Hematopoietic multipotent progenitor cell (in vitro differentiated cells): Measurements from ENCODE around the gene CCT7. TPM values are rescaled to one million over a fixed set of nuclear protein-coding genes. Genes with fewer than 3 reads are reported as not detected.
"Not testable (repeated sequence)": the region's sequence is repeated elsewhere in the genome, so short reads cannot be mapped to it uniquely, and the experiment has no call there.

Experiments used
- DNase-seq, 3 donors: peaks; one replicate each; pipeline ENCODE4 v3.0.0-alpha.2; 2011 to 2015; ENCODE audit warnings: low read depth in 2 of 3, low spot score in 2 of 3
- total RNA-seq: library from RNA; depleted of rRNA; stranded (reverse); fragments of >200 nt; gene quantifications from one replicate; pipeline ENCODE4 v1.2.3, GENCODE V29; 2012

The CCT7 gene
- total RNA-seq, result 211 TPM

DNA sequence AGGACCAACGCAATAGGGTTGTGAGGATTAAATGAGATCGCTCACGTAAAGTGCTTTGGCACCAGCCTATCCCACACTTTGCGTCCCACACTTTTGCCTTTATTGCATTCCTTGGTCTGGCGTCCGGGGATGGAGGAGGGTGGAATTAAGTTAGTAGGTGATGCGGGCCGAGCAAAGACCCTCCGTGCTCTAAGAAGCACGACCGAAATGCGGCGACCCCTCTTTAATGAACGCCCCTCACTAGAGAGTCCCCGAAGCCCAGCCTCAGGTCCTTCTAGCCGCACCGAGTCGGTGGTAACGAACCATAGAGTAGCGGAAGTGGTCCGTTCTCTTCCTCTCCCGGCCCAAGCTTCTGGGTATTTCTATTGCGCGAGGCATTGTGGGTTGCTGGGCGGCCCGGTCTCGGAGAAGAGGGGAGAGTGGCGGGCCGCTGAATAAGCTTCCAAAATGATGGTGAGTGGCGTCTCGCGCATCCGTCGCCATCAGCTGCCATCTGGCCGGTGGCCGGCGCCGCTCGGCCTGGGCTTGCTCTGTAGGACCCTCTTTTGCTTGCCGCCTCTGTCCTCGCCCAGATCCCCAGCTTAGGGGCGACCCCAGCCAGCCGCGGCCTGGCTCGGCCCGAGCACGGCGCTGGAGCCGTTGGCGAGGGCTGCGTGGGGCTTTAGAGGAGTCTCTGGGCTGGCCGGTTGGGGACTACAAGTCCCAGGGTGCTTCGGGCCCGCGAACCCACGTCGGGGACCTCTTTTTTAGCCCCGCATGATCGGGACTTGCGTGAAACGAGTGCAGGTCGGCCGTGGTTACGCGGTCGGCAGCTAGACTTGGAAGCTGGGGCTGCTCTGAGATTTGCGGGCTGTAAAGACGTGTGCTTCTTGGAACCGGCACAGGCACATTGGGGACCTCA lies at the start of gene CCT7:
CCT7 (plus strand) TSS at position 377 of the 901 bp plus-strand sequence; CDS start at position 448, 71 bp downstream.
- peak; percentile 74 to 96 (median 90) for DNase-seq

DNA sequence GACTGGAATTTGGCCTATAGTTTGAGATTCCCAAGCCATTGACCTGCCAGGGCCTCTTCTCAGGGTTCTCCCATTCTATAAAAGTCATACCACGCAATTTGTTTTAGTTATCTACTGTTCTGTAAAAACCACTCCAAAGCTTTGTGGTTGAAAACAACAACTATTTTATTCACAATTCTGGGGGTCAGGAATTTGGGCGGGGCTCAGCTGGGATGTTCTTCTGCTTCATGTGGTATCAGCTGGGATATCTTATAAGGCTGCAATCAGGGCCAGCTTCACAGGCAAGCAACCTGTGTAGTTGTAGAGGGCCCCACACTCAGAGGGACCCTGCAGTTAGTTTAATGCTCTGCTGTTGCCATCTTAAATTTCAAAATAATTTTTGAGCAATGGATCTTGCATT lies 48.1 kb upstream of the CCT7 start:
- DNase-seq, result no peak

DNA sequence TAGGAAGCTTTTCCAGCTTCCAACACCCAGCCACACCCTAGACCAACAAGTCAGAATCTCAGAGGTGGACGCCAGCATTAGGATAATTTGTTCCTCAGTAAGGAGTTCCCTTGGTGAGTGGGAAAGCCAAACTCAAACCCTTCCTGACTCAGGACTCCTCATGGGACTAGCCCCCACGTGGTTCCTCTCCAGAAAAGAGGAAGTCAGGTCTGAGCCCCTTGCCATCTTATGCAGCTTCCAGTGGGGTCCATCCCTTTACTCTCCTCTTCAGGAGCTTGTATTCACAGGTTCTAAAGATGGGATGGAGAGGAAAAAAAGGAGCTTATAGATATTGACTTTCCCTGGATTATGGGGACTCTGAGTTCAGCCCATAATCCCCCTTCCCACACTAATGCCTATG lies 46.6 kb upstream of the CCT7 start:
- DNase-seq, result no peak

DNA sequence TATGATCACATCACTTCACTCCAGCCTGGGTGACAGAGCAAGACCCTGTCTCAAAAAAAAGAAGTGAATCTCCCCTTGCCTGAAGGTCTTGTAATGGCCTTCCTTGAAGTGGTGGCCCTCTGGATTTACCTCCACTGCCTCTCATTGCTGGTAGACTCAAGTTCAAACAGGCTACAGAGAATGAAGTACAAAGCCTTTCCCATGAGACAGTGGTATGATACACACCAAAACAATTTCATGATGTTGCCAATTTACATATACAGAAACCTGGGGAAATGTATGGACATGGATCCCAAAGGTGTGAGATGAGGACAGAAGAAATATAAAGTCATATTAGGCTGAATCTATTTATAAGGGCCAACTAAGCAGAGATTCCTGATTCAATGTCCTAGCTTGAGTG lies 36.5 kb upstream of the CCT7 start:
- no peak for DNase-seq

DNA sequence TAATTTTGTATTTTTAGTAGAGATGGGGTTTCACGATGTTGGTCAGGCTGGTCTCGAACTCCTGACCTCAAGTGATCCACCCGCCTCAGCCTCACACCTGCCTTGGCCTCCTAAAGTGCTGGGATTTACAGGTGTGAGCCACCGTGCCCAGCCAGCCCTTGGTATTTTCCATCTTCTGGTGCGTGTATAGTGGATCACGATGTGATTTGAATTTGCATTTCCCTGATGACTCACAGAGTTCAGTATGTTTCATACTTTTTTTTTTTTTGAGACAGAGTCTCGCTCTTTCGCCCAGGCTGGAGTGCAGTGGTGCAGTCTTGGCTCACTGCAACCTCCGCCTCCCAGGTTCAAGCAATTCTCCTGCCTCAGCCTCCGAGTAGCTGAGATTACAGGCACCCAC lies 33.8 kb upstream of the CCT7 start:
- DNase-seq, result not testable (repeated sequence)

DNA sequence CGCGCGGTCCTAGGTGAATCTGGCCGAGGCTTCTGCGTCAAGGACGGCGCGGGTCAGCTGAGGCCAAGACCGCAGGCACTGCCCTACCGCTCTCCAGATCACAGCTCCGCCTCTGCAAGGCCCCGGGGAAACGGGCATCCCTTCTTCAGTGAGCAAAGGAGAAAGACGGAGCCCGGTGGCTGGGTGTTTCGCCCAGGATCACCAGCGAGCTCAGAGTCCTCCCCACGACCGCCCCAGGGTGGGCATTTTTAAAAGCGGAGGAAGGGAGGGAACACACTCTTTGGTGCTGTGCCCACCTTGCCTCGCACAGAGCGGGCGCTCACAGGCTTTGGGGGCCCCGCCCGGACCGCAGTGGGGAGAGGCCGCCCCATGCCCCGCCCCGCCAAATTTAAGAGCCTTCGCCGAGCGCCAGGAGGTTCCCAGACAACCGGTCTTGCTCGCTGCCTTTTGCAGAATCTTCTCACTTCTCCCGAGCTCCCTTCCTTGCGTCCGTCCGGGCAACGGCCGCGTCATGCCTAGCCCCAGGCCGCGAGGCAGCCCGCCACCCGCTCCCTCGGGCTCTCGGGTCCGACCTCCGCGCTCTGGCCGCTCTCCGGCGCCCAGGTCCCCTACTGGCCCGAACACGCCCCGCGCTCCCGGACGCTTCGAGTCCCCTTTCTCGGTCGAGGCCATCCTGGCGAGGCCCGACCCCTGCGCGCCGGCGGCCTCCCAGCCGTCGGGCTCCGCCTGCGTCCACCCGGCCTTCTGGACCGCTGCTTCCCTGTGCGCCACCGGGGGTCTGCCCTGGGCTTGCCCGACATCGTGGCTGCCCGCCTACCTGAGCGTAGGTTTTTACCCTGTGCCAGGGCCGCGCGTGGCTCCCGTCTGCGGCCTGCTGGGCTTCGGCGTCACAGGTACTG lies 31.7 kb upstream of the CCT7 start, which contains the start of gene NOTO:
NOTO (plus strand) TSS at position 419 of the 899 bp plus-strand sequence; CDS start at position 512, 93 bp downstream.
- DNase-seq, result no peak

DNA sequence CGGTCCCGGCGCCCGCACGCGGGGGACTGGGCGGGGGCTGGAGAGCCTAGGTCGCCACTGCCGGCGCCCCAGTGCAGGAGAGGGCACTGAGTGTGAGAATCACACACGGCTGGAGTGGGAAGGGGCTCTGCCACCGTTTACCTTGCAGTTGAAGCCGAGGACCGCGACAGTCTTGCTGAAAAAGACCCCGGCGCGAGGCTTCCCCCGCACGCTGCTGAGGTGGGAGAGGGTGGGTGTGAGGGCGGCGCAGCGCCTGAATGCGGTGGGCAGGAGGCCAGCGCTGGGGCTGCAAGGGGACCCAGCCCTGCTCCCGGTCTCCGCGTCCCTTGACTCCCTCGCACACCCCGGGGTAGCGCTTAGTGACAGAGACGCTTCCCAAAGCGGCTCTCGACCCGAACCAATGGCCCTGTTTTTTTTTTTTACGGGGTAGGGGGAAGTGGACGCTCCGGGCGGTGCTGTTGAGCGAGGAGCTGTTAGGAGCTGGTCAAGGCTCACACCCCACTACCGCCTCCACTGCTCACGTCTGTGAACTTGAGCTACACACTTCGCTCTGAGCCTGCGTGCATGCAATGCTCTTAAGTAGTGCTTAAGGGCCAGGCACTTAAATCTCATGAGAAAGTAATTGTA lies 30.9 kb upstream of the CCT7 start:
- no peak for DNase-seq

DNA sequence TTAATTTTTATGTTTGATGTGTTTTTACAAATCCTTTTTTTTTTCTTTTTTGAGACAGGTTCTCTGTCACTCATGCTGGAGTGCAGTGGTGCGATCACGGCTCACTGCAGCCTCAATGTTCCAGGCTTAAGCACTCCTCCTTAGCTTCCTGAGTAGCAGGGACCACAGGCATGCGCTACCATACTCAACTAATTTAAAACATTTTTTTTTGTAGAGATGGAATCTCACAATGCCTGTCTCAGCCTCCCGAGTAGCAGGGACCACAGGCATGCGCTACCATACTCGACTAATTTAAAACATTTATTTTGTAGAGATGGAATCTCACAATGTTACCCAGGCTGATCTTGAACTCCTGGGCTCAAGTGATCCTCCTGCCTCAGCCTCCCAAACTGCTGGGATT lies 28.5 kb upstream of the CCT7 start:
- no peak for DNase-seq

DNA sequence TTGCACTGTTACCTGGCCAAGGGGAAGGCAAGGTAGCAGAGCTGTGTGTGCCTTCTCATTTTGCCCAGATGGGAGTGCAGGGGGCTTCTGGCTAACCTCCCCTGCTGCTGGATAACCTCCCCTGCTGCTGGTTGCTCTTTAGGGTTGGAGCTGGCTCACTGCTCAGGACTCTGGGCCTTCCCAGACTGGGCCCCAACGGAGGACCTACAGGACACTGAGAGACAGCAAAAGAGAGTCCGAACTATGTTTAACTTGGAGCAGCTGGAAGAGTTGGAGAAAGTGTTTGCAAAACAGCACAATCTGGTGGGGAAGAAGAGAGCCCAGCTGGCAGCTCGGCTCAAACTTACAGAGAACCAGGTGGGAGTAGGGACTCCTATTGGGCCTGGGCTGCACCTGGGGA lies 25.9 kb upstream of the CCT7 start:
- no peak for DNase-seq

DNA sequence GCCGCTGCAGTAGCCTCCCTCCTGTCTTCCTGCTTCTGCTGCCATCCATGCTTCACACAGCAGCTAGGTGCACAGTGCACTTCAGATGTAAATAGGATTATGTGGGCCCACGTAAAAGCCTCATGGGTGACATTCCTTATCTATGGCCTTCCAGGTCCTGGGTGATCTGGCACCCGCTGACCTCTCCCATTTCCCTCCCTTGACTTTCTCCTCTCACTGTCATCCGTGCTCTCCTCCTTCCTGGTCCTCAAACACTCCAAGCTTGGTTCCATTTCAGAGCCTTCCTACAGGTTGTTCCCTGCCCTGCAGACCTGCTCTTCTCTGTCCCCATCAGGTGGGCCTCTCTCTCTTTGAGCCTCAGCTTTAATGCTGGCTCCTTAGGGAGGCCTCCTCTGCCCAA lies 24.1 kb upstream of the CCT7 start:
- no peak for DNase-seq

DNA sequence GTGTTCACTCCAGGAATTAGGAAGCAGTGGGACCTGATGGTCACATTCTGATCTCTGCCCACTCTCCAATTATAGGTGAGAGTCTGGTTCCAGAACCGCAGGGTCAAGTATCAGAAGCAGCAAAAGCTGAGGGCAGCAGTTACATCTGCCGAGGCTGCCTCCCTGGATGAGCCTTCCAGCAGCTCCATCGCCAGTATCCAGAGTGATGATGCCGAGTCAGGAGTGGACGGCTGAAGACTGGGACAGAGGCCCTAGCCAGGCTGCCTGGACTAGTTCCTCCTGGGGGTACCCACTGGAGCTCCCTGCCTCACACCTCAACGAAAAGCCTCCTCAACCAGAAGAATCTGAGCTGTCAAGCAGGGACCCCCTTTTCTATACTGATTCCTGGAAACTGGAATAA lies 23.4 kb upstream of the CCT7 start:
- no peak for DNase-seq

DNA sequence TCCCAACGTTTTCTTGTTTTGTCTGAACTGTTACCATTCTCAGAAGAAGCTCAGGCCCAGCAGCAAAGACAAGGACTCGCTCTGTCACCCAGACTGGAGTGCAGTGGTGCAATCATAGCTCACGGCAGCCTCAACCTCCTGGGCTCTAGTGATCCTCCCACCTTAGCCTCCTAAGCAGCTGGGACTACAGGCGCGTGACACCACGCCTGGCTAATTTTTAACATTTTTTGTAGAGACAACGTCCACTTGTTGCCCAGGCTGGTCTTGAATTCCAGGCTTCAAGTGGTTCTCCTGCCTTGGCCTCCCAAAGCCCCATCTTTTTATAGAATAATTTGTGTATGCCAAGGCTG lies 22.0 kb upstream of the CCT7 start:
- DNase-seq, result no peak

DNA sequence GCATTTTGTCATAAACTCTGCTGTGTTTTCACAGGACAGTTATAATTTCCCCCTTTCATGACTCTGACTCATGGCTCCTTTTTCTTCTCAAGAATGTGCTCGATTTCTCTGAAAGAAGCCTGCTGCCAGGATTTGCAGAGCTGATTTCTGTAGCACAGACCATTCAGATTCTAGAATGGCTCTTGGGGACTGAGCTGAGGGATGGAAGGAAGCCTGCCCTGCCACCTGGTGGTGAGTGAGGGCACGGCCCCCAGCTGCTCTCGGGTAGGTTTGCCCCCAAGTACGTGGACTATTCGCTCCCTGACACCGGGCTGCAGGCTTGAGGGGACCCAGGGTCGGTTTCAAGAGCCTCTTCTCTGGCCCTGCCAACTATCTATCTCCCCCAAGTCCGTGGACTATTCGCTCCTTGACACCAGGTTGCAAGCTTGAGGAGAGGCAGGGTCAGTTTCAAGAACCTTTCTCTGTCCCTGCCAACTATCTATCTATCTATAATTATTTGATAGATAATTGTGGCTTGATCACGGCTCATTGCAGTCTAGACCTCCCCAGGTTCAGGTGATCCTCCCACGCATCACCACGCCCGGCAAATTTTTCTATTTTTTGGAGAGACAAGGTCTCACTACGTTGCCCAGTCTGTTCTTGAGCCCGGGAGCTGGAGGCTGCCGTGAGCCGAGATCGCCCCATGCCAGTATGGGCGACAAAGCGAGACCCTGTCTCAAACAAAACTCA lies 21.5 kb upstream of the CCT7 start:
- DNase-seq, result peak; percentile 38 to 81 (median 70)

DNA sequence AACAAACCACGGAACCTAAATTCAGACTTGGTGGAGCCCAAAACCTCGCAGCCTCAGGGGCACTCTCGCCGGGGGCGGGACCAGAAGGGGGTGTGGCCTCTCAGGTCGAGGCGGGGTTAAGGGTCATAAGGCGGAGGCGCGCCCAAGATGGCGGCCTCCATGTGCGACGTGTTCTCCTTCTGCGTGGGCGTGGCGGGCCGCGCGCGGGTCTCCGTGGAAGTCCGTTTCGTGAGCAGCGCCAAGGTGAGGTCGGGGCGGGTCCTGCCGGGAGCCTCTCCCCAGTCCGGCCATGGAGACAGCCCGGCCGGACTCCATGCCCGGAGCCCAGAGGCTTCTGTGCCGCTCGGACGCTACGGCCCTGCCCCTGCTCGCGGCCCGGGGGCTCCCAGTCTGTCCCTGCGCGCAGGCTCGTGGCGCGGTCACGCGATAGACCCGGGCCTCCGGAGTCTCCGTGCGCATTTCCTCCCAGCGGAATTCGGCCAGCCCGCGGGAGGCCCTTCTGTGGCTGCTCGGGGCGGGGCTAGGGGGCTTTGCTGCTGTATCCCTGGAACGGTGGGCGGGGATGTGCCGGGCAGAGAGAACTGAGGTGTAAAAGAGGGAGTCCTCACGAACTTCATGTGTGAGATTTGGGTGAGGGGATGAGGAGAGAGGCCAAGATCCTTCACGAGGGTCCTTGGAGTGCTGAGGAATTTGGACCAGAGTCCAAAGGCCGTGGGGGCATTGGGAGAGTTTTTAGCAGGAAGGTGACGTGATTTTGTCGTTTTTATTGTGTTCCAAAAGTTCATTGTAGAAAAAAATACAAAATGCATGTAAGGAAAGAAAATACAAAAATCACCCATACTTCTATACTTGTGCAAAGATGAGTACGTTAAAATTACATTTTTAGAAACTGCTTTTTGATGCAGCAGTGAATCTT lies 19.7 kb upstream of the CCT7 start, which contains the start of gene SMYD5:
SMYD5 (plus strand) TSS at position 126 of the 916 bp plus-strand sequence; CDS start at position 148, 22 bp downstream.
- peak; percentile 77 to 92 (median 86) for DNase-seq

DNA sequence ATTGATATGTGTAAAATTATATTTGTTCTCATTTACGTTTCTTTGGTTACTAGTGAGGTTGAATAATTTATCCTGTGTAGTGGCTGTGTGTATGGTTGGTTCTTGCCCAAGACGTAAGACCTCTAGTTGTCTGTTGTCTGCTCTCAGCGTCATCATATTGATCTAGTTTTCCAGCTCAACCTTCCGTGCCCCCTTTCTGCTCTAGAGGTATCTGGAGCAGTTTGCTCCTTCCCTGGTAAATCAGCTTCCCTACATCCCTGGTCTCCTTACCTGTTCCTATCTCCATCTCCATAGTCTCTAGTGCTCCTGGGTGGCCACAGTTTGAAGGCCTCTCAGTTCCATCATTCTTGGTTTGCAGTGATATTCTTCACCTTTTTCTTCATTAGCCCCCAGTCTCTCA lies 18.9 kb upstream of the CCT7 start:
- DNase-seq, result no peak

DNA sequence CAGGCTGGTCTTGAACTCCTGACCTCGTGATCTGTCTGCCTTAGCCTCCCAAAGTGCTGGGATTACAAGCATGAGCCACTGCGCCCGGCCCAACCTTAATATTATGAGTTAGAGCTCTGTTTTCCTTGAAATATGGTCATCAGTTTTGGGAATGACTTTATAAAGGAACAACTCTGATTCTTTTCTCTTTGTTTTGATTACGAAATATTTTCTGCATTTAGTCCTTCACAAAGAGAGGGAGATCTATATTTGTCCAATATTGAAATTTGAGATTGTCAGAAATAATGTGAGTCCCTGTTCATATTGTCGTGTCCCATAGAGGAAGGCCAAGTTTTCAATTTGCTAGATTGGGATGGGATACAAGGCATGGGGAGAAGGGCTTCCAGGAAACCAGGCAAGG lies 16.9 kb upstream of the CCT7 start:
- DNase-seq, result no peak

DNA sequence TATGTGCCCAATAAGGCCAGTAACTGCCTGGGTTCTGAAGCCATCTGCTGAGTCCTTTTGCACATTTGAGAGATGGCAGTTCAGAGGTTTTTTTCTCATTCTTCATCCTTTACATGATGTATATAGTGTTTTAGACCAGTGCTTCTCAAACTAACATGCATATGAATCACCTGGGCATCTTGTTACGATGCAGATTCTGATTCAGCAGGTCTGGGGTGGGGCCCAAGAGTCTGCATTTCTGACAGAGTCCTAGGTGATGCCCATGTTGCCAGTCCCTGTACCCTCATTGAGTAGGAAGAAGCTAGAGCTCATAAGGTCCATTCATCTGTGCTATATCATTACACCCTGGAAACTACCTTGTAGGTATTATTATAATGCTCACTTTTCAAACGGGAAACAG lies 16.3 kb upstream of the CCT7 start:
- no peak for DNase-seq

DNA sequence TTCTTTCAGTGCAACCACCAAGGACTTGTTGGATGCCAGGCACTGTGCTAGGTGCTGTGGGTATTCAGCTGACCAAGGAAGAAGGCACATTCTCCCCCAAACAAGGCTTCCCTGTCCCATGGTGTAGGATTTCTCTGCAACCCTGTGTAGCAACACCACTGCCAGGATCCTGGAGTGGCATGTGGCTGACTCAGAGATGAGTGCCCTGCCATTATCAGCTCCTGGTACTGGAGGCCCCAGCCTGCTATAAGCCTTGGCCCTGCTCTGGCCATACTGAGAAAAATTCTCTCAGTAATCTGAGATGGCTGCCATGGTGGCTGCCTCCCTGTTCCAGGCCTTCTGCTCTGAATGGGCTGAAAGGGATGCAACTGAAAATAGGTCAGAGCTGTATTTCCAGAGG lies 15.8 kb upstream of the CCT7 start:
- no peak for DNase-seq

DNA sequence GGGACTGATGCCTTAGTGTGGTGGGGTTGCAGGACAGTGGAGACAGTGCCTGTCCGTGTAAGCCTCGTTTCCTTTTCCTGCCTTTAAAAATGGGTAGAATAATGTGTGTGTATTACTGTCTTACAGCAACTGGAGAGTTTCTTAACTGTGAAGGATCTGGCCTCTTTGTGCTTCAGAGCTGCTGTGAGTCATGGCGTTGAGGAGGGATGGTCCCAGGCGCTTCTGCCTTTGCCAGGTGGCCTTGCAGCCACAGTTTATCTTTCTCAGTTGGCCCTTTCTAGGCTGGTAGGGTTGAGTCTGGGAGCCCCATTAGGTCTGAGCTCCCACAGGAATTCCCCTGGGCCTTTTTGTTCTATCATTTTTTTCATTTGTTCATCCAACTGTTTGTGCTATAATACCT lies 10.3 kb upstream of the CCT7 start:
- DNase-seq, result no peak
